ENCODE data around the gene C1QTNF6. TPM values are rescaled to one million over a fixed set of nuclear protein-coding genes. Genes with fewer than 3 reads are reported as not detected.
"Not testable (repeated sequence)": the region's sequence is repeated elsewhere in the genome, so short reads cannot be mapped to it uniquely, and the experiment has no call there.

The C1QTNF6 gene
- total RNA-seq, 1 donor from 2014 or later: 5.3 TPM

GRCh38 chr22:37202716-37203115 is 14.7 kb upstream of the C1QTNF6 start:
- H3K4me3 ChIP-seq: no peak overlapping the region
- intact Hi-C loops (cut with DNase I): no loop called here
- ATAC-seq (no peak), DNase-seq (peak; percentile 17)
- H3K27ac ChIP-seq: no peak overlapping the region
- no peak for TF ChIP-seq CTCF (IDR thresholded peaks at IDR 0.05)
- H3K27me3 ChIP-seq (ENCODE audit: low read depth): no peaks in the 10 kb centered on the region
- no peaks in the 10 kb centered on the region for H3K36me3 ChIP-seq
- H3K4me1 ChIP-seq: peaks cover 13% of the 10 kb centered on the region
- no peaks in the 10 kb centered on the region for H3K9me3 ChIP-seq

- no peak overlapping the region for H3K4me3 ChIP-seq
- H3K27me3 ChIP-seq (ENCODE audit: low read depth): no peaks in the 10 kb centered on the region
- peaks cover 19% of the 10 kb centered on the region for H3K4me1 ChIP-seq
- no peaks in the 10 kb centered on the region for H3K9me3 ChIP-seq
- no peaks in the 10 kb centered on the region for H3K36me3 ChIP-seq
- intact Hi-C loops (cut with DNase I): no loop called here
- ATAC-seq: no peak
- peak; percentile 18 for DNase-seq
- no peak overlapping the region for H3K27ac ChIP-seq
- no peak for TF ChIP-seq CTCF (IDR thresholded peaks at IDR 0.05)
These were observed 14.0 kb upstream of the C1QTNF6 start for GRCh38 chr22:37202001-37202555.

- H3K9me3 ChIP-seq; H3K36me3 ChIP-seq; H3K27me3 ChIP-seq (ENCODE audit: low read depth); H3K4me3 ChIP-seq; H3K27ac ChIP-seq; ATAC-seq; intact Hi-C loops (cut with DNase I): not testable (repeated sequence)
- H3K4me1 ChIP-seq: peaks cover 25% of the 10 kb centered on the region
- DNase-seq: peak; percentile 19
These were observed 13.4 kb upstream of the C1QTNF6 start for GRCh38 chr22:37201443-37201820.

- Histone ChIP-seq H3K9me3 (no peaks in the 10 kb centered on the region), H3K4me3 (peak overlapping the region; percentile 78), H3K27me3 (ENCODE audit: low read depth) (no peaks in the 10 kb centered on the region), H3K4me1 (peaks cover 33% of the 10 kb centered on the region), H3K27ac (peak overlapping the region; percentile 91), H3K36me3 (no peaks in the 10 kb centered on the region)
- intact Hi-C loops (cut with DNase I): no loop called here
- peak; percentile 24 for TF ChIP-seq CTCF (IDR thresholded peaks at IDR 0.05)
- no peak for DNase-seq
- no peak for ATAC-seq
These were observed 11.7 kb upstream of the C1QTNF6 start for GRCh38 chr22:37199760-37200108.

- DNase-seq (peak; percentile 98), ATAC-seq (peak; percentile 95 to 97)
- Histone ChIP-seq H3K27ac (peak overlapping the region; percentile 91), H3K4me1 (peaks cover 33% of the 10 kb centered on the region), H3K4me3 (peak overlapping the region; percentile 78), H3K27me3 (ENCODE audit: low read depth) (no peaks in the 10 kb centered on the region), H3K36me3 (no peaks in the 10 kb centered on the region), H3K9me3 (no peaks in the 10 kb centered on the region)
- intact Hi-C loops (cut with DNase I): no loop called here
- TF ChIP-seq CTCF (IDR thresholded peaks at IDR 0.05): peak; percentile 96
These were observed 11.2 kb upstream of the C1QTNF6 start for GRCh38 chr22:37199103-37199759.

- Histone ChIP-seq H3K36me3 (no peaks in the 10 kb centered on the region), H3K4me3 (peak overlapping the region; percentile 78), H3K27ac (peak overlapping the region; percentile 91), H3K9me3 (no peaks in the 10 kb centered on the region), H3K4me1 (peaks cover 38% of the 10 kb centered on the region), H3K27me3 (ENCODE audit: low read depth) (no peaks in the 10 kb centered on the region)
- ATAC-seq (peak; percentile 80 to 83), DNase-seq (peak; percentile 90)
- TF ChIP-seq CTCF (IDR thresholded peaks at IDR 0.05): peak; percentile 98
- intact Hi-C loops (cut with DNase I): no loop called here
These were observed 10.4 kb upstream of the C1QTNF6 start for GRCh38 chr22:37198258-37199102.

Measured in lower lobe of right lung (tissue), 2 donors.